IPS-NIHi7 (cell line): ENCODE data around the gene MRPS34.

Experiments used
- DNase-seq: peaks from one replicate; pipeline ENCODE4 v3.0.0; 2012; ENCODE audit warnings: mixed read lengths; ENCODE audit errors: extremely low spot score

MRPS34 gene

GRCh38 chr16:1794908-1795666 is 22.2 kb upstream of the MRPS34 start:
- DNase-seq = no peak

- no peak for DNase-seq
Observed at GRCh38 chr16:1794221-1794871, 21.4 kb upstream of the MRPS34 start.

GRCh38 chr16:1793578-1794220 is 20.8 kb upstream of the MRPS34 start, which contains the start of gene IGFALS:
Gene IGFALS (minus strand): TSS chr16:1793705. CDS start chr16:1793652, 53 bp downstream.
- no peak for DNase-seq

DNA sequence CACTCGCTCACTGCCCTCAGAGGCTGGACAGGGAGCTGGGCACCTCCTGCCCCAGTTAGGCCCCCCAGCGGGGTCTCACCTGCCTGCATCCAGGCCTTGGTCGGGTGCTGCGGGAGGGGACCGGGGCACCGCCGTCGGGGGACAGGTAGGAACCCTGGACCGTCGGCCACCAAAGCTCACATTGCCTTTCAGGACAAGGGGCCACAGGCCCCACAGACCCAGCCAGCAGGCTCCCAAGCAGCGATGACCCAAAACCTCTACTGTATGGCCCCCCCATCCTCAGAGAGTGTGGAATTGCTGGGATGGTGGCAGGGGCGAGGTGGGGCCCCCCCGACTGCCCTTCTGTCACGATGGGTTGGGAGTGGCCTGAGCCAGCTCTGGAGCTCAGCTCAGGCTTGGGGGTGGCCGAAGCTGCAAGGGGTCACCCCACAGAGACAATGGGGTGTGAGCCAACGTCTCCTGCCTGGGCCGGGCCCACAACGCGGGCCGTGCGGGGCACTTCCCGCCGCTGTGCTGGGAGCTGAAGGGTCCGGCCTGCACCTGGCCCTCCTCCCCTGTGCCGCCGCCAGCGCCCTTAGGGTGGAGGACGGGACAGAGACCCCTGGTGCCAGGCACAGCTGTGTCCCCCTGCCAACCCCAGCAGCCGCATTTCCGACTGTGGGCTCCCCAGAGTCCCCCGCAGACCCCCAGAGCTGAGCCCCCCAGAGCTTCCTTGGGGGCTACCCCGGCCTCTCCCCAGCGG is 20.1 kb upstream of the MRPS34 start:
- no peak for DNase-seq

DNA sequence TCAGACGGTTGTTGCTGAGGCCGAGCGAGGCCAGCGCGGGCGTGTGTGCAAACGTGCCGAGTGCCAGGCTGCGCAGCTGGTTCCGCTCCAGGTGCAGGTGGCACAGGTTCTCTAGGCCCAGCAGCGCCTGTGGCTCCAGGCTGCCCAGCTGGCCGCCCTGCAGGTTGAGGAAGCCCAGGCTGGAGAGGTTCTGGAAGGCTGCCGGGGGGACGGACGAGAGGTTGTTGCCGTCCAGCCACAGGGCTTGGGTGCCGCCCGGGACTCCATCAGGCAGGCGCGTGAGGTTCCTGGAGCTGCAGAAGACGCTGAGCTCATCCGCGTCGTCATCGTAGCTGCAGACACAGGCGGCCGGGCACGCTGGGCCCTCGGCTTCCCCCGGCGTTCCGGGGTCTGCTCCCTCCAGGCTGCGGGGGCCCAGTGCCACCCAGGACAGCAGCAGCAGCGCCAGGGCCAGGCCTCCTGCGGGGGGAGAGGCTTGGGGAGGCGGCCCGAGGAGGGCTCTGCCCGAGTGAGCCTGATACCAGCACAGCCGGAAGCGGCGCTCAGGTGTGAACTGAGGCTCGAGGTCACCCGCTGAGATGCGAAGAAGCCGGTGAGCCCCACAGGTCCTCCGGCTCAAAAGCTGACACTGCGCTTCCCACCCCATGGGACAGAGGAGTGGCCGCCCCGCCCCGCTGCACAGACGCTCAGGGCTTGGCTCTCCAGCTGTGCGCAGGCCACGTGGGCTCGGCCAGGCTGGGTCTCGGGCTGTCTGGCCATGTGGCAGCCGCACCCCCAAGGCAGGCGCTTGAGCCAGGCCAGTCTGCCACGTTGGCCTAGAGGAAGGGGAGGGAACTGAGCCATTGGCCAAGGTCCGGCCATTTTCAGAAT is 19.2 kb upstream of the MRPS34 start:
- no peak for DNase-seq

- no peak for DNase-seq
Observed at GRCh38 chr16:1791256-1791942, 18.5 kb upstream of the MRPS34 start.

DNA sequence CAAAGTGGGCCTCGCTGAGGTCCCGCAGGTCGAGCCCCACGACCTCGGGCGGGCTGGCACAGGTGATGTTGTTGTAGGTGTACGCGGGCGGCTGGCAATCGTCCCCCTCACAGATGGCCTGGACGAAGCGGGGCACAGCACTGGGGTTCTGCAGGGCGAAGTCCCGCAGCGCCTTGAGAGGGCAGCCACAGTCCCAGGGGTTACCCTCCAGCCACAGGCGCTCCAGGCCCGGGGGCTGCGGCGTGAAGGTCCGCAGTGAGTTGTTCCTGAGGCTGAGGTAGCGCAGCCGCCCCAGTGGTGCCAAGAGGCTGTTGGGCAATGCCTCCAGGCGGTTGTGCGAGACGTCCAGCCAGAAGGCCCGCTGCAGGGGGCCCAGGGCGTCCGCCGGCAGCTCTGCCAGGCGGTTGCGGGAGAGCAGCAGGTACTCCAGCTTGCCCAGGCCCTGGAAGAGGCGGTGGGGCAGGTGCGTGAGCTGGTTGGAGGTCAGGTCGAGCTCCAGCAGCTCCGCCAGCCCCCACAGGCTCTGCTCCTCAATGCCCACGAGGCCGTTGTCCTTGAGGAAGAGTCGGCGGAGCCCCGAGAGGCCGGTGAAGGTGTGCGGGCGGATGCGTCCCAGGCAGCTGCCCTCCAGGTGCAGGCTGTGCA is 17.8 kb upstream of the MRPS34 start:
- DNase-seq = no peak

- DNase-seq = no peak
Observed at GRCh38 chr16:1790261-1790610, 17.3 kb upstream of the MRPS34 start.

GRCh38 chr16:1789643-1790045 is 16.7 kb upstream of the MRPS34 start:
- DNase-seq = no peak

DNA sequence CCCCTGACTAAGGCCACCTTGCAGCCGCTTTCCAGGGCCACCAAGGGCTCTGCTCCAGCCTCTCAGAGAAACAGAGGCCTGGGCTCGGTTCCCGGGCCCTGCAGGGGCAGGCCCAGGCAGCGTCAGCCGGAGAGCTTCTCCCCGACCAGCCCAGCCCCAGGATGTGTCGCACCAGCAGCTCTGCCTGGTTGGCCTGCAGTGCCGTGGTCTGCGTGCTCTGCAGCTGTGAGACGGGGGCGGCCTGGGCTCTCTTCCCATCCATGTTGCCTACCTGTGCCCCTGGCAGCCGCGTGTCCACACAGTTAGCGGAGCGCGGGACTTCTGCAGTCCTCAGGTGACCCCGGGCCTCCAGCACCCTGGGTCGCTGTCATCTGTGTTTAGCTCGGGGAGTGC is 15.8 kb upstream of the MRPS34 start:
- no peak for DNase-seq

- DNase-seq = no peak
Observed at GRCh38 chr16:1788095-1788707, 15.3 kb upstream of the MRPS34 start.

- DNase-seq = no peak
Observed at GRCh38 chr16:1787322-1788094, 14.6 kb upstream of the MRPS34 start.

DNA sequence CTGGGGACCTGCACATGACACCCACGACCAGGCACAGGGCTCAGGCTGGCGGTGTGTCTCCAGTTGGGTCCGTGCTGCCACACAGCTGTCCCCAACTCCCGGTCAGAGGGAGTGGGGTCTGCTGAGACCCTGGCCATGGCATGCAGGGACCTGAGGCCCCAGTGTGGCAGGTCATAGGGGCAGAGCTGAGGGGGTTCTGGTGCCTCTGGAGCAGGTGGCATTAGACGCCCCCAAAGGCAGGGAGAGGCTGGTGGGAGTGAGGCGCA is 14.1 kb upstream of the MRPS34 start:
- DNase-seq = no peak

GRCh38 chr16:1786242-1787055 is 13.5 kb upstream of the MRPS34 start:
- no peak for DNase-seq

DNA sequence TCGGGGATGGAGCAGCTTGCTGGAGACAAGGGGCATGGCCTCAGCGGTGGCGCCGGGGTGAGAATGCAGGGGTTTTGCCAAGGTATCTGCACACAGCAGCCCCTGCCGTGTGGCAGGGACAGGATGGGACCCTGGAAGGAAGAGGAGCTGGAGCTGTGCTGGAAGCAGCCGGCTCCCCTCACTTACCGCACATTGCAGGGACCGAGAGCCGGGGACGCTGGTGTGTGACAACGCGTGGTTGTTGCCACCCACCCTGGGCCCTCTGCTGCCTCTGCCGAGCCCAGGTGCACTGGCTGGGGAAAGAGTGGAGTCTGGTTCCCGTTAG is 12.9 kb upstream of the MRPS34 start:
- no peak for DNase-seq

DNA sequence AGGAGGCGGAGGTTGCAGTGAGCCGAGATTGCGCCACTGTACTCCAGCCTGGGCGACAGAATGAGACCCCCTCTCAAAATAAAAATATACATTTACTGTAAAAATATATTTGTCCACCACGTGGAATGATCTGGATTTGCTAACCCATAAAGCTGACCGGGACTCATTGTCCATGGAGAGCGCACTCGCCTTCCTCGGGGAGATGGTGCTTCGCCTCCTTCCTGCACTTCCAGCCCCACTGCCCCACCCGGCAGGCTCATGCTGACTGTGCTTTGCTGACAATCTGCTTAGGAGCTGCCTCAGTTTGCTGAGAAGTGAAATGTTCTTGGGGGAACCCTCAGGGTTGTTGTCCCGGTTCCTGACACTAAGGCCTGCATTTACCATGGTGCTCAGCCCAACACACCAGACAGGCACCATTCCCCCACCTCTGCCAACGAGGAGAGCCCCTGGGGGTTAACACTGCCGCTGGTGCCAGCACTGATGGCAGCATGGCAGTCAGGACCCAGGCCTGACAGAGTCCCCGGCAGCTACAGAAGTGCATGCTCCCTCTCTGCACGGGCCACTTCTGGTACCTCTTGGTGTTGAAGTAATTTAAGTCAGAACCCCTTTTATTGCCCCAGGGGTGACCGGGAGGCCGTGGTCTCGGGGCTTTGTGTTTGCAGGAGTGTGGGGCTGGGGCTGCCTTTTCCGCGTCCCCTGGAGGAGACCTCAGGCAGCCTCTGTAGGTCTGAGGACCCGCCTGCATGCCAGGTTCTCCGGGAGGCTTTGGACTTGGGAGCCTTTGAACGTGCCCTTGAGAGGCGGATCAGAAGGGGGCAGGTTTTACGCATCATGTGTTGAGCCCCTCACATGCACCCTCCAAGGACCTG is 12.3 kb upstream of the MRPS34 start:
- DNase-seq = no peak

- peak; percentile 100 for DNase-seq
Observed at GRCh38 chr16:1782408-1783264, 9.7 kb upstream of the MRPS34 start, which contains the start of the genes NUBP2 and SPSB3. Gene NUBP2 (plus strand): TSS chr16:1782960. CDS start chr16:1783021, 61 bp downstream. Gene SPSB3 (minus strand): TSS chr16:1782571. CDS start chr16:1781483, 1,088 bp downstream.
